Airway epithelial cell (primary cell): ENCODE measurements around the gene KIF17. TPM values are rescaled to one million over a fixed set of nuclear protein-coding genes. Genes with fewer than 3 reads are reported as not detected.

Source experiments
- total RNA-seq: library from RNA; depleted of rRNA; stranded (reverse); fragments of >200 nt; gene quantifications from 2 replicates; pipeline ENCODE4 v1.2.3, GENCODE V29; 2015

Gene KIF17
- total RNA-seq, result 0.21 and 0.74 TPM in 2 replicates

GRCh38 chr1:20717452-20718342 lies at the start of gene KIF17:
TSS of gene KIF17 (minus strand) at chr1:20718007. CDS start at chr1:20717706, 301 bp downstream.

GRCh38 chr1:20732588-20733359 lies 15.0 kb upstream of the KIF17 start, which contains the start of gene SH2D5:
TSS of gene SH2D5 (minus strand) at chr1:20732703. CDS start at chr1:20728044, 4,659 bp downstream.

GRCh38 chr1:20661207-20662109 lies 56.3 kb downstream of the KIF17 start, which contains the start of gene DDOST:
TSS of gene DDOST (minus strand) at chr1:20661369. CDS start at chr1:20661350, 19 bp downstream.

GRCh38 chr1:20633190-20634064 lies 84.4 kb downstream of the KIF17 start, which contains the start of gene PINK1:
TSS of gene PINK1 (plus strand) at chr1:20633458. CDS start at chr1:20633549, 91 bp downstream.

Other genes starting within 250 kb of the KIF17 start
- 9.2 and 12.2 TPM in 2 replicates for gene CAMK2N1, start 231.8 kb downstream of the KIF17 start, total RNA-seq
- 26.5 and 28.8 TPM in 2 replicates for gene MUL1, start 209.9 kb downstream of the KIF17 start, total RNA-seq
- 0.07 TPM in 1 of 2 replicates, not detected in the other for gene FAM43B, start 165.4 kb downstream of the KIF17 start, total RNA-seq
- 18.5 and 22.1 TPM in 2 replicates for gene CDA, start 128.9 kb downstream of the KIF17 start, total RNA-seq
- 31.7 and 34.6 TPM in 2 replicates for gene PINK1, start 84.5 kb downstream of the KIF17 start, total RNA-seq
- gene DDOST, start 56.6 kb downstream of the KIF17 start, total RNA-seq, result 199 and 276 TPM in 2 replicates
- 8.5 and 15.4 TPM in 2 replicates for gene SH2D5, start 14.7 kb upstream of the KIF17 start, total RNA-seq
- 96.0 and 109 TPM in 2 replicates for gene HP1BP3, start 69.3 kb upstream of the KIF17 start, total RNA-seq